ENCODE results near the gene AQP12B.
"Not testable (repeated sequence)": the region's sequence is repeated elsewhere in the genome, so short reads cannot be mapped to it uniquely, and the experiment has no call there.

AQP12B gene, protein sequence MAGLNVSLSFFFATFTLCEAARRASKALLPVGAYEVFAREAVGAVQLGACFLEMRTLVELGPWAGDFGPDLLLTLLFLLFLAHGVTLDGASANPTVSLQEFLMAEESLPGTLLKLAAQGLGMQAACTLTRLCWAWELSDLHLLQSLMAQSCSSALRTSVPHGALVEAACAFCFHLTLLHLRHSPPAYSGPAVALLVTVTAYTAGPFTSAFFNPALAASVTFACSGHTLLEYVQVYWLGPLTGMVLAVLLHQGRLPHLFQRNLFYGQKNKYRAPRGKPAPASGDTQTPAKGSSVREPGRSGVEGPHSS

DNA sequence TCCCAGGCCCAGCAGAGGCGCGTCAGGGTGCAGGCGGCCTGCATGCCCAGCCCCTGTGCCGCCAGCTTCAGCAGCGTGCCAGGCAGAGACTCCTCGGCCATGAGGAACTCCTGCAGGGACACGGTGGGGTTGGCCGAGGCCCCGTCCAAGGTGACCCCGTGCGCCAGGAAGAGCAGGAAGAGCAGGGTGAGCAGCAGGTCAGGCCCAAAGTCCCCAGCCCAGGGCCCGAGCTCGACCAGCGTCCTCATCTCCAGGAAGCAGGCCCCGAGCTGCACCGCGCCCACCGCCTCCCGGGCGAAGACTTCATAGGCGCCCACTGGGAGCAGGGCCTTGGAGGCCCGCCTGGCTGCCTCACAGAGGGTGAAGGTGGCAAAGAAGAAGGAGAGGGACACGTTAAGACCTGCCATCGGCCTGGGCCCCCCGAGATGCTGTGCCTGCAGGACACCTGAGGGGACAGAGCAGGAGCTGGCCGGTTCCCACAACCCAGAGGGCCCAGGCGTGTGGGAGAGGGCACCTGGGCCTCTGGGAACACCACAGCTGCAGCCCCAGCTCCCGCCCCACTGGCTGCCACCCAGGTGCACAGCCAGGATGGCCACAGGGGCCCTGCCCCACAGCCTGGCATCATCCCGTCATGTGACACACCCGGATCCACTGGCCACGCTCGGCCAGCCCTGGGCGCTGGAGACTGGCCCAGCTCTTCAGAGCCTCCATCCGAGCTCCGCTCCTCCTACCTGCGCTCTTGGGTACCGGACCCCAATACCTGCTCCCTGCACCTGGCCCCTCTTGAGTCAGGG is at the start of gene AQP12B:
Gene AQP12B (minus strand): TSS at position 455 of the 794 bp plus-strand sequence. CDS start 48 bp downstream, at position 407.
- in situ Hi-C loops (cut with HindIII; ENCODE audit: low pct_ligation_motif_present, low sequenced_read_pairs); H3K27me3 ChIP-seq (replicated peaks); H3K36me3 ChIP-seq (replicated peaks); H3K4me3 ChIP-seq (ENCODE audit: low read depth, low read length); DNase-seq; H3K27ac ChIP-seq: not testable (repeated sequence)

DNA sequence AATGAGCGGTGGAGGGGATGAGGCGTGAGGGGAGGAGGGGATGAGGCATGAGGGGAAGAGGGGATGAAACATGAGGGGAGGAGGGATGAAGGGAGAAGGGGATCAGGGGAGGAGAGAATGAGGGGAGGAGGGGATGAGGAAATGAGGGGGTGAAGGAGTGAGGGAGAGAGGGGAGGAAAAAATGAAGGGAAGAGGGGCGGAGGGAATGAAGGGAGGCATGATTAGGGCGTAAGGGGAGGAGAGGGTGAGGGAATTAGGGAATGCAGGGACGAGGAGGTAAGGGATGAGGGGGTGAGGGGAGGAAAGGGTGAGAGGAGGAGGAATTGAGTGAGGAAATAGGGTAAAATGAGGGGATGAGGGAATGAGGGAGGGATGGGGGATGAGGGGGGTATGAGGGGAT is 49.5 kb upstream of the AQP12B start:
- no peaks in the 10 kb centered on the region for H3K36me3 ChIP-seq (replicated peaks)
- no peak overlapping the region for H3K27ac ChIP-seq
- no peaks in the 10 kb centered on the region for H3K27me3 ChIP-seq (replicated peaks)
- in situ Hi-C loops (cut with HindIII; ENCODE audit: low pct_ligation_motif_present, low sequenced_read_pairs): no loop called here
- no peak overlapping the region for H3K4me3 ChIP-seq (ENCODE audit: low read depth, low read length)
- DNase-seq: no peak
- TF ChIP-seq, protein P1, sequence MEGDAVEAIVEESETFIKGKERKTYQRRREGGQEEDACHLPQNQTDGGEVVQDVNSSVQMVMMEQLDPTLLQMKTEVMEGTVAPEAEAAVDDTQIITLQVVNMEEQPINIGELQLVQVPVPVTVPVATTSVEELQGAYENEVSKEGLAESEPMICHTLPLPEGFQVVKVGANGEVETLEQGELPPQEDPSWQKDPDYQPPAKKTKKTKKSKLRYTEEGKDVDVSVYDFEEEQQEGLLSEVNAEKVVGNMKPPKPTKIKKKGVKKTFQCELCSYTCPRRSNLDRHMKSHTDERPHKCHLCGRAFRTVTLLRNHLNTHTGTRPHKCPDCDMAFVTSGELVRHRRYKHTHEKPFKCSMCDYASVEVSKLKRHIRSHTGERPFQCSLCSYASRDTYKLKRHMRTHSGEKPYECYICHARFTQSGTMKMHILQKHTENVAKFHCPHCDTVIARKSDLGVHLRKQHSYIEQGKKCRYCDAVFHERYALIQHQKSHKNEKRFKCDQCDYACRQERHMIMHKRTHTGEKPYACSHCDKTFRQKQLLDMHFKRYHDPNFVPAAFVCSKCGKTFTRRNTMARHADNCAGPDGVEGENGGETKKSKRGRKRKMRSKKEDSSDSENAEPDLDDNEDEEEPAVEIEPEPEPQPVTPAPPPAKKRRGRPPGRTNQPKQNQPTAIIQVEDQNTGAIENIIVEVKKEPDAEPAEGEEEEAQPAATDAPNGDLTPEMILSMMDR (IDR thresholded peaks at IDR 0.05; ENCODE audit: low read depth, low read length, missing control alignments): no peak

DNA sequence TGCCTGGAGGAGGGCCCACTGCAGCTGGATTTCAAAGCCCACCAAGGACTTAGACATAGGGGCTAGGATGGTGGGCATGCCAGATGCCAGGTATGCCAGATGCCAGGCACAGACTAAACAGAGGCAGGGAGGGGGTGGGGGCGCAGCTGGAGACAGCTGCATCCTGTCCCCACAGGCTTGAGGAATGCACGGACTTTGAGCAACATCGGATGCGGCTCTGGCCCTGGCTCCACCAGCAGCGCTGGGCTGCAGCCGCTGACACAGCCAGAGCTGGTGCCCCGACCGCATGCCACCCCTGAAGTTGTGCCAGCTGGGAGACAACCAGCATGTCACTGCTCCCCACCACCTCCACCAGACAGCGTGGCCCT is 48.5 kb upstream of the AQP12B start:
- H3K27ac ChIP-seq: no peak overlapping the region
- H3K27me3 ChIP-seq (replicated peaks): no peaks in the 10 kb centered on the region
- H3K36me3 ChIP-seq (replicated peaks): no peaks in the 10 kb centered on the region
- in situ Hi-C loops (cut with HindIII; ENCODE audit: low pct_ligation_motif_present, low sequenced_read_pairs): no loop called here
- TF ChIP-seq, protein P1 (IDR thresholded peaks at IDR 0.05; ENCODE audit: low read depth, low read length, missing control alignments): no peak
- no peak for DNase-seq
- no peak overlapping the region for H3K4me3 ChIP-seq (ENCODE audit: low read depth, low read length)

DNA sequence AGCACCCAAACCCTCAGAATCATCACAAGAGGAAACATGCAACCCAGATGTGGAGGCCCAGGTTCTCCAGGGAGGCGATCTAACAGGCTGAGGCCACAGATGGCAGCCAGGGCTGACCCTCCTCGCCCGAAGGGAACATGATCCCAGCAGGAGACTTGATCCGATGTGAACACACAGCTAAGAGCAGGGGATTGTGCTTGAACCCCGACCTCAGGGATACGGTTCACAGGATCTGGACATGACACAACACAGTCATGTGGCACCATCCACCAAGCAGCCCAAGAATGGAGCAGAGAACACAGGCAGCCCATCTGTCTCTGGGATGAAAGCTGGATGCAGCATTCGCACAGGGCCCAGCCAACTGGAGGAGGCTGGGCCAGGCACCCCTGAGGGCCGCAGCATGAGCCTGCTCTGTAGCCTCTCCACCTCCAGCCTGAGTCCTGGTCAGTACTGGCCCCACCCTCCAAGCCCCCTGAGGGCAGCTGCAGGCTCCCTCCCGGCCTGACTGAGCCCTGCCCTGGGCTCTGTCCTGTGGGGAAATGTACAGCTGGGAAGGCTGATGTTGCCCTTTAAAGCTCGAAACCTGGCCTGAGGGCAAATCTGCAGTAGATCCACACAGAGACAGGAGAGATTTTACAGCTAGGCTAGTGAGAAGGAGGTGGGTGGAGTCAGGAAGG is 48.0 kb upstream of the AQP12B start:
- no peak overlapping the region for H3K27ac ChIP-seq
- in situ Hi-C loops (cut with HindIII; ENCODE audit: low pct_ligation_motif_present, low sequenced_read_pairs): no loop called here
- DNase-seq: no peak
- H3K36me3 ChIP-seq (replicated peaks): no peaks in the 10 kb centered on the region
- H3K4me3 ChIP-seq (ENCODE audit: low read depth, low read length): no peak overlapping the region
- TF ChIP-seq, protein P1 (IDR thresholded peaks at IDR 0.05; ENCODE audit: low read depth, low read length, missing control alignments): no peak
- no peaks in the 10 kb centered on the region for H3K27me3 ChIP-seq (replicated peaks)

DNA sequence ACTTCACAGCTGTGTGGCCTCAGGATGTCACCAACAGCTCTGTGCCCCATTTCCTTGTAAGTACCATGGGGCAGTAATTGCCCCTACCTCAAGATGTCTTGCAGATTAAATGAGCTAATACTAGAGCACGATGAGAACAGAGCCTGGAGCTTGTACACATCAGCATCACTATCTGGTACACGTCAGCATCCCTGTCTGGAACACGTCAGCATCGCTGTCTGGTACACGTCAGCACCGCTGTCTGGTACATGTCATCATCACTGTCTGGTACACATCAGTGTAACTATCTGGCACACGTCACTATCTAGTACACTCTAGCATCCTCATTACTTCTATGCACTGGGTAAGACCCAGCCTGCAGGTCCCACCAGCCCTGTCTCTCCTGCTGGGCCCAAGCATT is 46.1 kb upstream of the AQP12B start:
- Histone ChIP-seq H3K4me3 (ENCODE audit: low read depth, low read length) (no peak overlapping the region), H3K36me3 (replicated peaks) (no peaks in the 10 kb centered on the region), H3K27ac (no peak overlapping the region), H3K27me3 (replicated peaks) (no peaks in the 10 kb centered on the region)
- TF ChIP-seq, protein P1 (IDR thresholded peaks at IDR 0.05; ENCODE audit: low read depth, low read length, missing control alignments): no peak
- no peak for DNase-seq
- in situ Hi-C loops (cut with HindIII; ENCODE audit: low pct_ligation_motif_present, low sequenced_read_pairs): no loop called here

DNA sequence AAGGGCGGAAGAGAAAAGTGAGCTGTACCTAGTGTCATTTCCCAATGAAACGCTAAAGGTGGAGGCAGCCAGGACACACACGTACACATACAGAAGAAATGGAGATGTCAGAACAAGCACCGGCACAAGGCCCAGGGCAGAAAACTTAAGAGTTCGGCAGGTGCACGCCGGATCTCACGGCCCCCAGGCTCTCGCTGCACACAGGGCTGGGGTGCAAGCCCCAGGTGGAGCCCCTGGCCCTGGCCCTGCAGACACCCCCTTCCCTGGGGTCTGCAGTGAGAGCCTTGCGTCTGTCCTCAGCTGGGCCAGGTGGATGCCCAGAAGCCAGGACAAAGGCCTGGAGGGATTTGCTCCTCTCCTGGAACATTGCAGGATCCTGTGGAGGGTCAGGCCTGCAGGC is 45.7 kb upstream of the AQP12B start:
- in situ Hi-C loops (cut with HindIII; ENCODE audit: low pct_ligation_motif_present, low sequenced_read_pairs): no loop called here
- no peaks in the 10 kb centered on the region for H3K36me3 ChIP-seq (replicated peaks)

More for the DNA sequence above, 45.7 kb upstream of the AQP12B start:
- TF ChIP-seq, protein P1 (IDR thresholded peaks at IDR 0.05; ENCODE audit: low read depth, low read length, missing control alignments): no peak
- Histone ChIP-seq H3K27ac (no peak overlapping the region), H3K27me3 (replicated peaks) (no peaks in the 10 kb centered on the region), H3K4me3 (ENCODE audit: low read depth, low read length) (no peak overlapping the region)
- no peak for DNase-seq
